ENCODE measurements around the gene MYBPC1. TPM values are rescaled to one million over a fixed set of nuclear protein-coding genes. Genes with fewer than 3 reads are reported as not detected.
"Not testable (repeated sequence)": the region's sequence is repeated elsewhere in the genome, so short reads cannot be mapped to it uniquely, and the experiment has no call there.

Gene MYBPC1
- total and polyA plus RNA-seq, 9 of the 15 experiments (the other 6 are each of a cell fraction or from before 2014, with no cell fraction given): not detected

DNA sequence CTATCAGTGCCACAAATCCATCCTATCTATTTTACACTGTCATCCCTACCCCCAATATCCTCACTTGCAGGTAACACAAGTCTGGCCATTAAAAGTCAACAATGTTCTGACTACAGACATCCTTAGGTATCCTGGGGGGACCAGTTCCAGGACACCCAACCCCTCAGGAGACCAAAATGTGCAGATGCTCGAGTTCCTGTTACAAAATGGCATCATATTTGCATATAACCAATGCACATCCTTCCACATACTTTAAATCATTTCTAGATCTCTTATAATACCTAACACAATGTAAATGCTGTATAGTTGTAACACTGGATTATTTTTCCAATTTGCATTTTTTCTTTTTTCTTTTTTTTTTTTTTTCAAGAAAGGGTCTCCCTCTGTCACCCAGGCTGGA, 137.5 kb downstream of the MYBPC1 start:
- Histone ChIP-seq H4K20me1 (replicated peaks; ENCODE audit: control insufficient read depth, insufficient read depth, low read length) (no peaks in the 10 kb centered on the region), H3K79me2 (ENCODE audit: control insufficient read depth, insufficient read depth, low read length) (no peaks in the 10 kb centered on the region), H2AFZ (ENCODE audit: low read depth, low read length) (no peak overlapping the region), H3K36me3 (ENCODE audit: control insufficient read depth, insufficient read depth, low read length) (peaks cover 80% of the 10 kb centered on the region), H3K27me3 (ENCODE audit: control insufficient read depth in 2 of 2, insufficient read depth in 2 of 2, low read length in 2 of 2) (no peaks in the 10 kb centered on the region), H3K9me1 (ENCODE audit: control insufficient read depth, insufficient read depth, low read length) (no peaks in the 10 kb centered on the region), H3K4me3 (no peak overlapping the region), H3K4me1 (replicated peaks in 1 of 2; ENCODE audit: control insufficient read depth in 2 of 2, insufficient read depth in 2 of 2, low read length in 2 of 2) (no peaks in the 10 kb centered on the region), H3K4me2 (ENCODE audit: insufficient read depth, low read length) (no peak overlapping the region), H3K9ac (ENCODE audit: insufficient read depth in 1 of 2, low read depth in 2 of 2, low read length in 2 of 2) (no peak overlapping the region), H3K27ac (ENCODE audit: extremely low read depth, low read depth, low read length) (no peak overlapping the region), H3K9me3 (replicated peaks; ENCODE audit: control insufficient read depth, insufficient read depth, low read depth, low read length) (no peaks in the 10 kb centered on the region)
- ChIA-PET POLR2A (no interaction called here), CTCF (ENCODE audit: low intra/inter-chr PET ratio) (no interaction called here)
- no TSS peak for BruUV-seq (replicated peaks)
- intact Hi-C loops (cut with micrococcal nuclease): no loop called here
- WGBS (ENCODE audit: insufficient coverage, low coverage, missing lambda C conversion rate): 100% methylated on average over 1 of the region's 1 CpG
- TF ChIP-seq TARDBP (IDR thresholded peaks at IDR 0.05) (no peak), GATAD2A (IDR thresholded peaks at IDR 0.05) (no peak)
- no peak for ATAC-seq
- FAIRE-seq: no peak
- DNase-seq (ENCODE audit: extremely low read depth in 1 of 4, low spot score in 3 of 4): no peak
- in situ Hi-C loops (cut with MboI): no loop called here

DNA sequence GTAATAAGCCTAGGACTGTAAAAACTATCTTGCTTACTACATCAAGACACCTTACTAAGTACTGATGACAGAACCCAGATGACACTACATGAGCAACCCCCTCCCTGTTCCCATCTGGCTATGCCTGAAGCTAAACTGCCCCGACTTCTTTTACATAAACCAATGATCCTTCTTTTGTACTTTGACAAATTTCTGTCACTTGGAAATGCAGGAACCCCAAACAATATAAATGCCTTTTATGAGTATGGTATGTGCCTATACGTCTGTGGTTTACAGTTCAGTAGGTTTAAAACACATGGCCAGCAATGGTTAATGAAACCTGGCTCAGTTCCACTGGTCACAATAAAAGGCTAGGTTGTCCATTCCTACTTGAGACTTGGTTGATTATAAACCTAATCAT, 138.4 kb downstream of the MYBPC1 start:
- Histone ChIP-seq H3K36me3 (ENCODE audit: control insufficient read depth, insufficient read depth, low read length) (peaks cover 81% of the 10 kb centered on the region), H3K27ac (ENCODE audit: extremely low read depth, low read depth, low read length) (no peak overlapping the region), H3K9me1 (ENCODE audit: control insufficient read depth, insufficient read depth, low read length) (no peaks in the 10 kb centered on the region), H3K27me3 (ENCODE audit: control insufficient read depth in 2 of 2, insufficient read depth in 2 of 2, low read length in 2 of 2) (no peaks in the 10 kb centered on the region), H3K9me3 (replicated peaks; ENCODE audit: control insufficient read depth, insufficient read depth, low read depth, low read length) (no peaks in the 10 kb centered on the region), H3K9ac (ENCODE audit: insufficient read depth in 1 of 2, low read depth in 2 of 2, low read length in 2 of 2) (no peak overlapping the region), H3K4me2 (ENCODE audit: insufficient read depth, low read length) (no peak overlapping the region), H3K4me3 (no peak overlapping the region), H3K4me1 (replicated peaks in 1 of 2; ENCODE audit: control insufficient read depth in 2 of 2, insufficient read depth in 2 of 2, low read length in 2 of 2) (no peaks in the 10 kb centered on the region), H2AFZ (ENCODE audit: low read depth, low read length) (no peak overlapping the region), H4K20me1 (replicated peaks; ENCODE audit: control insufficient read depth, insufficient read depth, low read length) (no peaks in the 10 kb centered on the region), H3K79me2 (ENCODE audit: control insufficient read depth, insufficient read depth, low read length) (no peaks in the 10 kb centered on the region)
- FAIRE-seq: no peak
- no peak for ATAC-seq
- no peak for TF ChIP-seq ARID2 (IDR thresholded peaks at IDR 0.05)
- TF ChIP-seq ZNF79 (CRISPR knock-in tag; IDR thresholded peaks at IDR 0.05; ENCODE audit: low read depth): no peak
- WGBS (ENCODE audit: insufficient coverage, low coverage, missing lambda C conversion rate): 97% methylated on average over 2 of the region's 2 CpGs
- intact Hi-C loops (cut with micrococcal nuclease): no loop called here
- BruUV-seq (replicated peaks): no TSS peak
- in situ Hi-C loops (cut with MboI): no loop called here
- POLR2A ChIA-PET: interaction anchor here (1.1 kb wide), 1 partner anchor 14 kb away, joined by 3 read pairs; no protein-coding TSS in a partner anchor
- DNase-seq (ENCODE audit: extremely low read depth in 1 of 4, low spot score in 3 of 4): no peak
- CTCF ChIA-PET (ENCODE audit: low intra/inter-chr PET ratio): no interaction called here

DNA sequence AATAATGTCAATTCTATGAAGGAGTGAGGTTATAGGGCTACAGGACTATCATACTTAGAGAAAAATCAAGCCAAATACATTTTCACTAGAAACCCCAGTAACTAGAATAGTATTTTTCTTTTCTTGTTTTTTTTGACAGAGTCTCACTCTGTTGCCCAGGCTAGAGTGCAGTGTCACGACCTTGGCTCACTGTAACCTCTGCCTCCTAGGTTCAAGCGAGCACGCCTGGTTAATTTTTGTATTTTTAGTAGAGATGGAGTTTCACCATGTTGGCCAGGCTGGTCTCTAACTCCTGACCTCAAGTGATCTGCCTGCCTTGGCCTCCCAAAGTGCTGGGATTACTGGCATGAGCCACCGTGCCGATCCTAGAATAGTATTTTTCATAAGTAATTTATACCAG, 139.7 kb downstream of the MYBPC1 start:
- CTCF ChIA-PET (ENCODE audit: low intra/inter-chr PET ratio): interaction anchor here (0.6 kb wide), 1 partner anchor 112 kb away, joined by 3 read pairs; no protein-coding TSS in a partner anchor
- 95% methylated on average over 5 of the region's 5 CpGs for WGBS (ENCODE audit: insufficient coverage, low coverage, missing lambda C conversion rate)
- H2AFZ ChIP-seq (ENCODE audit: low read depth, low read length); H3K9me1 ChIP-seq (ENCODE audit: control insufficient read depth, insufficient read depth, low read length); intact Hi-C loops (cut with micrococcal nuclease); in situ Hi-C loops (cut with MboI); H3K4me2 ChIP-seq (ENCODE audit: insufficient read depth, low read length); H4K20me1 ChIP-seq (replicated peaks; ENCODE audit: control insufficient read depth, insufficient read depth, low read length); FAIRE-seq; ATAC-seq; H3K79me2 ChIP-seq (ENCODE audit: control insufficient read depth, insufficient read depth, low read length); BruUV-seq (replicated peaks); DNase-seq (ENCODE audit: extremely low read depth in 1 of 4, low spot score in 3 of 4); H3K9me3 ChIP-seq (replicated peaks; ENCODE audit: control insufficient read depth, insufficient read depth, low read depth, low read length); H3K4me1 ChIP-seq (replicated peaks in 1 of 2; ENCODE audit: control insufficient read depth in 2 of 2, insufficient read depth in 2 of 2, low read length in 2 of 2); H3K27me3 ChIP-seq (ENCODE audit: control insufficient read depth in 2 of 2, insufficient read depth in 2 of 2, low read length in 2 of 2); H3K9ac ChIP-seq (ENCODE audit: insufficient read depth in 1 of 2, low read depth in 2 of 2, low read length in 2 of 2); H3K4me3 ChIP-seq; POLR2A ChIA-PET; H3K27ac ChIP-seq (ENCODE audit: extremely low read depth, low read depth, low read length): not testable (repeated sequence)
- H3K36me3 ChIP-seq (ENCODE audit: control insufficient read depth, insufficient read depth, low read length): peaks cover 77% of the 10 kb centered on the region

All from K562 (cell line).